Non-pigmented ciliary epithelial cell (primary cell): ENCODE measurements around the gene RUSF1.
A peak's percentile ranks its signal among the peaks of the same experiment; 100 is the strongest.

Experiments used
- DNase-seq: peaks from one replicate; pipeline ENCODE4 v3.0.0-alpha.2; 2010; ENCODE audit warnings: low read depth

RUSF1 gene

GRCh38 chr16:31471241-31471874 is 36.8 kb downstream of the RUSF1 start:
- no peak for DNase-seq

GRCh38 chr16:31470615-31471014 is 37.6 kb downstream of the RUSF1 start:
- DNase-seq, result no peak

- DNase-seq, result no peak
These were observed 40.3 kb downstream of the RUSF1 start for GRCh38 chr16:31467858-31468257.

- no peak for DNase-seq
These were observed 40.9 kb downstream of the RUSF1 start for GRCh38 chr16:31467151-31467773.

- DNase-seq, result no peak
These were observed 41.8 kb downstream of the RUSF1 start for GRCh38 chr16:31466381-31466841.

GRCh38 chr16:31465788-31466370 is 42.3 kb downstream of the RUSF1 start:
- no peak for DNase-seq

GRCh38 chr16:31464781-31465260 is 43.4 kb downstream of the RUSF1 start:
- no peak for DNase-seq

- no peak for DNase-seq
These were observed 43.8 kb downstream of the RUSF1 start for GRCh38 chr16:31464348-31464769.

- DNase-seq, result no peak
These were observed 46.0 kb downstream of the RUSF1 start for GRCh38 chr16:31461921-31462804.

- DNase-seq, result no peak
These were observed 46.8 kb downstream of the RUSF1 start for GRCh38 chr16:31461201-31461920.

- no peak for DNase-seq
These were observed 47.6 kb downstream of the RUSF1 start for GRCh38 chr16:31460582-31461002.

- DNase-seq, result peak; percentile 96
These were observed 48.3 kb downstream of the RUSF1 start for GRCh38 chr16:31459687-31460581.

GRCh38 chr16:31458844-31459686 is 49.1 kb downstream of the RUSF1 start, which contains the start of gene ARMC5:
Gene ARMC5 (plus strand): TSS chr16:31459501. CDS start chr16:31459525, 24 bp downstream.
- peak; percentile 94 for DNase-seq

GRCh38 chr16:31458073-31458843 is 49.9 kb downstream of the RUSF1 start:
- no peak for DNase-seq

GRCh38 chr16:31456988-31457360 is 51.2 kb downstream of the RUSF1 start:
- DNase-seq, result no peak

- DNase-seq, result no peak
These were observed 52.4 kb downstream of the RUSF1 start for GRCh38 chr16:31455601-31456314.

GRCh38 chr16:31453255-31454204 is 54.7 kb downstream of the RUSF1 start:
- no peak for DNase-seq
